ENCODE measurements around the gene KIF24. TPM values are rescaled to one million over a fixed set of nuclear protein-coding genes. Genes with fewer than 3 reads are reported as not detected.
"Not testable (repeated sequence)": the region's sequence is repeated elsewhere in the genome, so short reads cannot be mapped to it uniquely, and the experiment has no call there.

Gene KIF24
- polyA plus RNA-seq, 4 donors, result 5.4 to 6.2 (median 5.9) TPM

DNA sequence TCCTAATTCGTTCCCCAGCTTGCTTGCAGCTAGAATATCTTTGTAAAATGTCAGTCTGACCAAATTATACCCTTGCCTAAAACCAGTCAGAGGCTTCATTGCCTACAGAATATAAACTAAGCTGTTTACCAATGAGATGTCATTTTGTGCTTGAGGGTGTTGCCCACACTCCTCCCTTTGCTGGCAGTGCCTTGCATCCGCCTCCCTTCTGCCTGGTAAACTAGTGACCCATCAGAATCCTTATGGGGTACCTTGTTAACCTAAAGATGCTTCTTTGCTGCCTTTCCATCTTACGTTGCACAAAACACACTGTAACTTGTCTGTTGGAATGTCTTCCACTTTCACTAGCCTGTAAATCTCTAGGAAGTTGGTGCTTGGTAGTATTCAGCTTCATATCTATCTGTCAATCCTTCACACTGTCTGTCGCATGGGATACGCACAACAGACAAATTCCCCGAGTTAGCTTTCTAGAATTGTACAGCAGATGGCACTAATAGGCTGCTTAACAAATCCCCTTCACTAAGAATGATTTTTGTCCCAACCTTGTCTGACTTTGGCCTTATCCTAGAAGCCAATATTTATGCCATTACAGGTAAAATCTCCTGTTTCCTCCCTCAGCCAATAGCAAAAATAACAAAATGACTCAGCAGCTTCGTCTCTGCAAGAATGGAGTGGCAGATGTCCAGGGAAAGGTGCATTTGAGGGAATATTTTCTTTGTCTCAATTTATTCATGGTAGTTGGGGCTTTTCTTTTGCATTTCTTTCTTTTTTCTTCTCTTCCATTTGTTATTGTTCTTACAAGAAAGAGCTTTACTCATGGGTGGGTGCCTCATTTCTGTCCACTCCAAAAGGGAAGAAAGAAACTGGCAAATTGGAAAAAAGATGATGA is 3.3 kb upstream of the KIF24 start:
- no peak for DNase-seq (ENCODE audit: low read depth in 4 of 4, low spot score in 3 of 4)

DNA sequence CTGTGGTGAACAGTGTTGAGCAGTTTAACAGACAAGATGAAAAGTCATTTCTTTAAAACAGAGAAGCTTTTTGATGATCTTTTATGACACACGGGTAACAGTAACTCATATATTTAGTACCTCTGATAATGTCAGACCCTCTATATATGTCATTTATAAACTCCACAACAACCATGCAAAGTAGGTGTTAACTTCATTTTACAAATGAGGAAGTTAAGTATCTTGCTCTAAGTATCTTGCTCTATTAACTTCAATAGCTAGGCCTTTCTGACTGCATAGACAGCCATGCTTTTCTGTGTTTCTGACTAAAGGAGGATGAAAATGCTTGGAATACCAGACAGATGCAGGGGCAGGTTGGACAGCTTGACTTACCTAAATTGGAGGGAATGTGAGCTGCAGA is 2.1 kb upstream of the KIF24 start:
- DNase-seq (ENCODE audit: low read depth in 4 of 4, low spot score in 3 of 4), result no peak

- DNase-seq (ENCODE audit: low read depth in 4 of 4, low spot score in 3 of 4), result peak in 1 of 4 donors; percentile 19
Observed at GRCh38 chr9:34328500-34328986, 525 bp downstream of the KIF24 start.

DNA sequence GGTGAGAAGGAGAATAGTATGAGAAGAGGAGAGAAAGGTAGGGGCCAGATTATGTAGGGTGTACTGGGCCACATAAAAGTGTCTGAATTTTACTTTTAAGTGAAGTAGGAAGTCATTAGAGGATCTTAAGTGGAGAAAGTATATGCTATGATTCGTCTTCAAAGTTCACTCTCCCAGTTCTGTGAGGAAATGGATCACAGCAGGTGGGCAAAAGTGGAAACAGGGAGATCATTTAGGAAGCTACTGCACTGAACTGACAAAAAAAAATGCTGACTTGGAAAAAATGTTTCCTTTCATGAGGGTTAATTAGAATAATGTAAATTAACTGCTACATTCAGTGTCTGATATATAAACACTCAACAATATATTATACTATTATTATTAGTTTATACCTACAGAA is 2.4 kb downstream of the KIF24 start:
- DNase-seq (ENCODE audit: low read depth in 4 of 4, low spot score in 3 of 4), result no peak

- no peak for DNase-seq (ENCODE audit: low read depth in 4 of 4, low spot score in 3 of 4)
Observed at GRCh38 chr9:34322899-34323591, 6.0 kb downstream of the KIF24 start.

- no peak for DNase-seq (ENCODE audit: low read depth in 4 of 4, low spot score in 3 of 4)
Observed at GRCh38 chr9:34321451-34321850, 7.6 kb downstream of the KIF24 start.

GRCh38 chr9:34318163-34318790 is 10.8 kb downstream of the KIF24 start:
- no peak for DNase-seq (ENCODE audit: low read depth in 4 of 4, low spot score in 3 of 4)

- no peak for DNase-seq (ENCODE audit: low read depth in 4 of 4, low spot score in 3 of 4)
Observed at GRCh38 chr9:34317436-34317835, 11.6 kb downstream of the KIF24 start.

DNA sequence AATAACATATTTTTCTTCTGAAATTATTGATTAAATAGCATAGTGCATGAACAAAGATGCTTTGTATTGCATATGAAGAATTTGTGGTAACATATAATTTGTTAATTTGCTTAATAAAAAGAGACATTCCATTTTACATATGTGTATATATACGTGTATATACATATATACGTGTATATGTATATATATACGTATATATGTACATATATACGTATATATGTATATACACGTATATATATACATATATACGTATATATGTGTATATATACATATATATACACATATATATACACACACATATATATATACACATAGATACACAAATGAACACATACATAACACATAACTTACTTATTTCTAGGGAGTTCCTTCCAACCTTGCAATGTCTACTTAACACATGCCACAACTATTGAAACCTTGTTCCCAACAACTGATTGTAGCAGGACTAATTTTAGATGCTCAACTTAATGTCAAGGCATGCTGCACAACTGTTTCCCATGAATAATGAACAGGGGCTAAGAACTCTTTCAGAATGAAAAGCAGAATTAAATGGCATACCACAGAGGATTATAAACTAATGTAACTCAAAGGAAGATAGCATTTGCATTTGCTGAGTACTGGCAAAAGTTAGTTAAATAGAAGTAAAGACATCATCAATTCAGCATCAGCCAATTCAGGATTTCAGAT is 17.4 kb downstream of the KIF24 start:
- no peak for DNase-seq (ENCODE audit: low read depth in 4 of 4, low spot score in 3 of 4)

GRCh38 chr9:34310215-34310614 is 18.9 kb downstream of the KIF24 start:
- DNase-seq (ENCODE audit: low read depth in 4 of 4, low spot score in 3 of 4), result no peak

GRCh38 chr9:34308316-34308715 is 20.8 kb downstream of the KIF24 start:
- not testable (repeated sequence) for DNase-seq (ENCODE audit: low read depth in 4 of 4, low spot score in 3 of 4)

DNA sequence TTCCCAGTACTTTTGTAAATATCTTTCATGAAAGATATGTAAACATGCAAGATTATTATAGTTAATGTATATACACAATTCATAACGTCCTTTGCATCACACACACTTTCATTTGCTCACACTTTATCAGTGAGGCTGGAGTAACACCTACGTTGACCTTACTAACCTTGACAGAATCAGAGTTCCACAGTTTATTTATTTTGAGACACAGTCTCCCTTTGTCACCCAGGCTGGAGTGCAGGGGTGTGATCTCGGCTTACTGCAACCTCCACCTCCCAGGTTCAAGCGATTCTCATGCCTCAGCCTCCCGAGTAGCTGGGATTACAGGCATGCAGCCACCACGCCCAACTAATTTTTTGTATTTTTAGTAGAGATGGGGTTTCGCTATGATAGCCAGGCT is 28.0 kb downstream of the KIF24 start:
- DNase-seq (ENCODE audit: low read depth in 4 of 4, low spot score in 3 of 4), result not testable (repeated sequence)

GRCh38 chr9:34292552-34292951 is 36.5 kb downstream of the KIF24 start:
- no peak for DNase-seq (ENCODE audit: low read depth in 4 of 4, low spot score in 3 of 4)

DNA sequence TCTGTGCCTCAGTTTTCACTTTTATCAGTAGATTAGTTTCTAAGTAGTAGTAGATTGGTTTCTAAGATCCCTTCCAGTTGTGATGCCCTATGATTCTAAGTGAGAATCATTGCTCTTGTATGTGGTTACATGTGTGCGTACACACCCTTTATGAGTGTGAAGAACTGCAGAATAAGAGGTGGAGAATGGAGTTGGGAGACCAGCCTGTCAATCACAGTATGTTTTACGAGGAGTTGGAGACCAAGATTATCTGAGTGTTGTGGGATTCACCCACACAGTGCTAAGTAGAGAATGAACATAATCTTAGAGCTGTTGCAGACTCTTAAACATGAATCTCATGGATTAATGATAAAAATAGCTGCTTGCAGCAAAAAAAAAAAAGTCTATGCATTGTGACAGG is 37.6 kb downstream of the KIF24 start:
- DNase-seq (ENCODE audit: low read depth in 4 of 4, low spot score in 3 of 4), result no peak

GRCh38 chr9:34291023-34291422 is 38.0 kb downstream of the KIF24 start:
- no peak for DNase-seq (ENCODE audit: low read depth in 4 of 4, low spot score in 3 of 4)

DNA sequence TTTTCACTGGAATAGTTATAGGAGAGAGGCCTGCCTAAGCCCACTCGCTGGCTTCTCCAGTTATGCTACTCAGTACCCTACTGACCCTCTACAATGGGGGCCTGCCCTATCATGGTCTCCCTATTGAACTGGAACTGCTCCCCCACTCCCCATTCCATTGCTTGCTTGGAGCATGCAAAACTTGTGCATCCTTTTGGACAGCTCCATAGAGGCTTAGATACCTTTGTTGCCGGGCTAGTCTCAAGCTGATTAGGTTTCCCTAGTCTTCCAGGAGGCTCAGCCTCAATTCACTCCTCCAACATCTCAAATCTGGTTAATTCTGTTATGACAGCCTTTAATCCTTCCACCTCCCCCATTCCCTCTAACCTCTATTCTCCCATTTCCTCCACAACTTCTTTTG is 39.9 kb downstream of the KIF24 start:
- DNase-seq (ENCODE audit: low read depth in 4 of 4, low spot score in 3 of 4), result no peak

- no peak for DNase-seq (ENCODE audit: low read depth in 4 of 4, low spot score in 3 of 4)
Observed at GRCh38 chr9:34282096-34282495, 47.0 kb downstream of the KIF24 start.

- peak in 2 of 4 donors; percentile 8 to 15 for DNase-seq (ENCODE audit: low read depth in 4 of 4, low spot score in 3 of 4)
Observed at GRCh38 chr9:34279411-34279810, 49.7 kb downstream of the KIF24 start.

Measured in right renal pelvis (tissue), 4 donors.